IMR-90 (cell line): ENCODE results near the gene TCHP. TPM values are rescaled to one million over a fixed set of nuclear protein-coding genes. Genes with fewer than 3 reads are reported as not detected.
A peak's percentile ranks its signal among the peaks of the same experiment; 100 is the strongest.

Experiments used
- ATAC-seq: fragments of 200-7000 bp; cut with Tn5 transposase; 2 replicates; pipeline ENCODE4 v1.9.1; 2020; ENCODE audit warnings: low read depth, mild to moderate bottlenecking, moderate library complexity
- BruUV-seq: library from RNA; stranded (reverse); fragments of 400-500 nt; replicated peaks from 2 replicates; lab custom pipeline; 2021; lab: Mats Ljungman, UMichigan
- CTCF ChIA-PET: fragments of 300-600 bp; formaldehyde crosslinking; extraction: SDS; loops from one replicate; lab custom pipeline; 2021; ENCODE audit warnings: antibody characterized with exemption; lab: Yijun Ruan, JAX
- POLR2A ChIA-PET: fragments of 300-600 bp; sonication (Branson Sonifier 250); formaldehyde crosslinking; loops from one replicate; lab custom pipeline; 2022; ENCODE audit warnings: antibody characterized with exemption; ENCODE audit not compliant: unreplicated experiment; lab: Charles Lee
- DNase-seq: peaks from one replicate; pipeline ENCODE4 v3.0.0; 2013
- H2AFZ ChIP-seq: replicated peaks from 2 replicates; pipeline ENCODE3; 2013; ENCODE audit warnings: low read length, mild to moderate bottlenecking; ENCODE audit not compliant: poor library complexity
- H2AK5ac ChIP-seq: 2 replicates; pipeline ENCODE4 v1.6.1; 2013; ENCODE audit warnings: low read depth, low read length, inconsistent platforms
- H2AK9ac ChIP-seq: replicated peaks from 2 replicates; pipeline ENCODE3; 2013; ENCODE audit warnings: mild to moderate bottlenecking, low read depth, low read length, moderate library complexity; ENCODE audit not compliant: poor library complexity
- H2BK120ac ChIP-seq: 2 replicates; pipeline ENCODE4 v1.6.1; 2013; ENCODE audit warnings: low read depth, low read length, inconsistent platforms
- H2BK15ac ChIP-seq: 3 replicates; pipeline ENCODE4 v1.6.1; 2013; ENCODE audit warnings: low read depth, low read length, inconsistent platforms
- H2BK20ac ChIP-seq: 2 replicates; pipeline ENCODE4 v1.6.1; 2013; ENCODE audit warnings: low read depth, mild to moderate bottlenecking, inconsistent platforms, low read length, moderate library complexity
- H2BK5ac ChIP-seq: 2 replicates; pipeline ENCODE4 v1.6.1; 2013; ENCODE audit warnings: mild to moderate bottlenecking, low read depth, low read length, inconsistent platforms; ENCODE audit not compliant: poor library complexity, severe bottlenecking
- H3K14ac ChIP-seq: replicated peaks from 2 replicates; pipeline ENCODE4 v1.6.1; 2013; ENCODE audit warnings: low read depth, low read length, inconsistent platforms
- H3K18ac ChIP-seq: 2 replicates; pipeline ENCODE4 v1.6.1; 2013; ENCODE audit warnings: low read depth, low read length, control low read depth
- H3K23ac ChIP-seq: 2 replicates; pipeline ENCODE4 v1.6.1; 2013; ENCODE audit warnings: low read depth, low read length, inconsistent platforms
- H3K27ac ChIP-seq: 2 replicates; pipeline ENCODE4 v1.5.1; 2013; ENCODE audit warnings: mild to moderate bottlenecking, control low read depth, low read length; ENCODE audit not compliant: insufficient read depth
- H3K27me3 ChIP-seq: 2 replicates; pipeline ENCODE4 v1.6.1; 2013; ENCODE audit warnings: low read length; ENCODE audit not compliant: control insufficient read depth, insufficient read depth
- H3K36me3 ChIP-seq: 2 replicates; pipeline ENCODE4 v1.6.1; 2013; ENCODE audit warnings: low read length, mixed read lengths; ENCODE audit not compliant: control insufficient read depth, insufficient read depth
- H3K4ac ChIP-seq: 2 replicates; pipeline ENCODE4 v1.6.1; 2013; ENCODE audit warnings: low read depth, low read length, inconsistent platforms
- H3K4me1 ChIP-seq: 2 replicates; pipeline ENCODE4 v1.6.1; 2013; ENCODE audit warnings: low read length, mixed read lengths; ENCODE audit not compliant: control insufficient read depth, insufficient read depth
- H3K4me2 ChIP-seq: 2 replicates; pipeline ENCODE4 v1.6.1; 2013; ENCODE audit warnings: low read depth, mild to moderate bottlenecking, control low read depth, low read length, moderate library complexity
- H3K4me3 ChIP-seq: 2 replicates; pipeline ENCODE4 v1.5.1; 2013; ENCODE audit warnings: low read depth, mild to moderate bottlenecking, control low read depth, low read length, moderate library complexity; ENCODE audit not compliant: insufficient read depth
- H3K56ac ChIP-seq: 2 replicates; pipeline ENCODE4 v1.6.1; 2013; ENCODE audit warnings: low read length, inconsistent platforms; ENCODE audit not compliant: insufficient read depth; ENCODE audit errors: extremely low read depth
- H3K79me1 ChIP-seq, 2 experiments: 2 replicates each; pipeline ENCODE4 v1.6.1; 2013; ENCODE audit warnings: low read length in 2 of 2, inconsistent platforms in 1 of 2, low read depth in 1 of 2
- H3K9ac ChIP-seq: 2 replicates; pipeline ENCODE4 v1.6.1; 2013; ENCODE audit warnings: low read depth, low read length, control low read depth
- H3K9me1 ChIP-seq: 2 replicates; pipeline ENCODE4 v1.6.1; 2013; ENCODE audit warnings: low read length, inconsistent platforms; ENCODE audit not compliant: insufficient read depth
- H3K9me3 ChIP-seq: 2 replicates; pipeline ENCODE4 v1.6.1; 2013; ENCODE audit warnings: low read length; ENCODE audit not compliant: control insufficient read depth, insufficient read depth
- H4K20me1 ChIP-seq: 2 replicates; pipeline ENCODE4 v1.6.1; 2013; ENCODE audit warnings: low read length, inconsistent platforms; ENCODE audit not compliant: insufficient read depth
- H4K5ac ChIP-seq: 2 replicates; pipeline ENCODE4 v1.6.1; 2013; ENCODE audit warnings: mild to moderate bottlenecking, low read depth, low read length, control low read depth
- H4K8ac ChIP-seq, 2 experiments: 2 replicates each; pipeline ENCODE4 v1.6.1; 2013; ENCODE audit warnings: low read depth in 2 of 2, low read length in 2 of 2, control low read depth in 1 of 2, inconsistent platforms in 1 of 2
- H4K91ac ChIP-seq: 2 replicates; pipeline ENCODE4 v1.6.1; 2013; ENCODE audit warnings: low read depth, low read length, inconsistent platforms; ENCODE audit not compliant: insufficient read depth
- BHLHE40 ChIP-seq: fragments of 150-350 bp; IDR thresholded peaks from 2 replicates; pipeline ENCODE4 v1.6.1; 2016; ENCODE audit warnings: mild to moderate bottlenecking, low read depth, low read length
- CHD1 ChIP-seq: IDR thresholded peaks from 2 replicates; pipeline ENCODE4 v1.6.1; 2012; ENCODE audit warnings: low read depth, low read length, improper control_type of control experiment
- FOS ChIP-seq: fragments of 150-350 bp; IDR thresholded peaks from 2 replicates; pipeline ENCODE4 v1.6.1; 2016; ENCODE audit warnings: low read depth, low read length
- MAZ ChIP-seq: IDR thresholded peaks from 2 replicates; pipeline ENCODE4 v1.6.1; 2012; ENCODE audit warnings: low read depth, mild to moderate bottlenecking, low read length, improper control_type of control experiment, moderate library complexity, borderline replicate concordance
- MXI1 ChIP-seq: IDR thresholded peaks from 2 replicates; pipeline ENCODE4 v1.6.1; 2012; ENCODE audit warnings: low read depth, mild to moderate bottlenecking, low read length, moderate library complexity, borderline replicate concordance
- NFE2L2 ChIP-seq: fragments of 150-350 bp; IDR thresholded peaks from 2 replicates; pipeline ENCODE4 v1.6.1; 2016; ENCODE audit warnings: low read depth, mild to moderate bottlenecking, low read length
- POLR2A ChIP-seq: IDR thresholded peaks from 2 replicates; pipeline ENCODE4 v1.6.1; 2012; ENCODE audit warnings: mild to moderate bottlenecking, low read depth, low read length
- RAD21 ChIP-seq: IDR thresholded peaks from 2 replicates; pipeline ENCODE4 v1.6.1; 2012; ENCODE audit warnings: low read length, improper control_type of control experiment
- RCOR1 ChIP-seq: IDR thresholded peaks from 2 replicates; pipeline ENCODE4 v1.6.1; 2012; ENCODE audit warnings: mild to moderate bottlenecking, low read length, improper control_type of control experiment; ENCODE audit not compliant: insufficient replicate concordance
- RFX5 ChIP-seq: IDR thresholded peaks from 2 replicates; pipeline ENCODE4 v1.8.0; 2012; ENCODE audit warnings: low read depth, mild to moderate bottlenecking, low read length, moderate library complexity
- SMC3 ChIP-seq: fragments of 150-350 bp; IDR thresholded peaks from 2 replicates; pipeline ENCODE4 v1.6.1; 2016; ENCODE audit warnings: low read depth, mild to moderate bottlenecking, antibody characterized with exemption, low read length, moderate library complexity
- WGBS, 2 experiments: methylation state at CpG; one replicate each; pipeline versions ENCODE4 v1.1.5 to v1.1.7; 2013; ENCODE audit warnings: missing lambda C conversion rate in 2 of 2; ENCODE audit not compliant: insufficient read length in 1 of 2; ENCODE audit errors: extremely low coverage in 2 of 2; 5-methylcytosine and 5-hydroxymethylcytosine counted together
- dilution Hi-C: fragments of 300-500 bp; cut with HindIII; formaldehyde crosslinking; loops from one replicate; pipeline ENCODE4 v1.14.3; 2018; ENCODE audit warnings: low sequenced_read_pairs; ENCODE audit not compliant: unreplicated experiment
- in situ Hi-C: fragments of 300-500 bp; cut with MboI; formaldehyde crosslinking; loops from 3 replicates; pipeline ENCODE4 v1.14.3; 2019; ENCODE audit warnings: low sequenced_read_pairs, inconsistent platforms, mixed read lengths
- intact Hi-C: fragments of 100-400 bp; cut with micrococcal nuclease; formaldehyde crosslinking; loops from 2 replicates; pipeline ENCODE4 v1.10.0; 2022
- polyA plus RNA-seq, 3 experiments: library from polyadenylated mRNA; depleted of rRNA; stranded (reverse); fragments of >200 nt; gene quantifications; 2 replicates each; pipeline ENCODE4 v1.2.3, GENCODE V29; 2012; ENCODE audit warnings: low replicate concordance in 1 of 3
- total RNA-seq: library from RNA; depleted of rRNA; stranded (reverse); fragments of >200 nt; gene quantifications from 2 replicates; pipeline ENCODE4 v1.2.3, GENCODE V29; 2012
- TF ChIP-seq, protein P1 (sequence below): conservative IDR thresholded peaks from 2 replicates; pipeline ENCODE4 v1.5.1; 2012; ENCODE audit warnings: mild to moderate bottlenecking, low read depth, low read length, improper control_type of control experiment
- TF ChIP-seq, protein P2 (sequence below): fragments of 150-350 bp; IDR thresholded peaks from 2 replicates; pipeline ENCODE4 v1.6.1; 2017; ENCODE audit warnings: mild to moderate bottlenecking, antibody characterized with exemption, low read length, low read depth

TCHP gene
- total and polyA plus RNA-seq, 2 of the 4 experiments (the other 2 are of a cell fraction): 6.1 to 13.4 TPM

DNA sequence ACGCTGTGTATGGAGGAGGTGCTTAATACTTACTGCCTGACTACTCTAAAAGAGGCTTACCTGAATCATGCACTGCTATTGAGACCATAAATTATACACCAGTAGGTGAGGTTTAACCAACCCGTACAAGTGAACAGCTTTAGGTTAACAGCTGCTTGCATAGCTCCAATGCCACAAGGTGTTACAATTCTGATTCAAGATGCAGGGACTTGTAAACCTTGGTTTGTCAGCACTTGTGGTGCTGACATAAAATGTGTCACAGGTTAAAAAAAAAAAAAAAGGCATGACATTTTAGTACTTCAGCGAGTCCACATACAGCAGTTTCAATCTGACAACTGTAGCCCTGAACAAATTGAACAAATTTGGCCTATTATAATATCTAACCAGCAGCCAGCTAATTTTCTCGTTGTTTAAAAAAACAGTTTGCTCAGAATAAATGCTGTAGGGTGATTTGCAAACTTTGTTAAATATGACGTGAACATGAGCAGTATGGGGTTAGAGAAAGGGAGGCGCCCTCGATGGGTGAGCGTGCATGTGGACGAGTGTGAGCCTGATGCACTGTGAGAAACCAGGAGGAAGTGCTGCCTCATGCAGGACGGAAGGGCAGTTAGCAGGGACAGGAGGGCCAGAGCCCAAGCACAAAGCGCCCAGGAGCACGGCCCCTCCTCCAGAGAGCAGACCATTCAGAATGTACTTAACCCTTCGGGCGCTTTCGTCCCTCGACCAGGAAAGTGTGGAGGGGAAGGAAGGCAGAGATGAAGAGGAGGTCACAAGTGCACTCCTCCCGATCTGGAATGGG lies 44.7 kb downstream of the TCHP start (continued):
- TF ChIP-seq MXI1: 0 out of 2 replicates have a peak, but pooled peaks have one; percentile 31
- TF ChIP-seq RCOR1: no peak
- no peak for TF ChIP-seq RFX5

DNA sequence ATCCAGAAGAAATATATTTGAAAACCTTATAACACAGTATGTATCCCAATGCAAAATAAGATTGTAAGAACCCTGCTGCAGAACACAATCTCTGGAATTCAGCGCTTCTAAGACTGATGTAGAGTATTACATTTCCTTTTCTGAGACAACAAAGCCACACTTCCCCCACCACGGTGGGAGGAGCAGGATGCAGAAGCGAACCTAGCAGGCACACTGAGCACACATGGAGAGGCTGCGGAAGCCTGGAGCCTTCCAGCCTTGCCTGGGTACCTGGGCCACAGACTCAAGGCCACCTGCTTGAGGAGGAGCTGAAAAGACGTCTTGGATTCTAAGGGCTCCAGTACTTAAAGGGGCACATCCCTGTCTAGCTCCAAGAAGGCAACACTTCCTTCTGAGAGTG lies 46.4 kb downstream of the TCHP start:
- peak overlapping the region; percentile 82 for H4K5ac ChIP-seq
- ATAC-seq (peak; percentile 10; the same call in 1 of the 2 replicates), DNase-seq (peak; percentile 65)
- H3K9ac ChIP-seq: no peak overlapping the region
- peak overlapping the region; percentile 48 for H2AK9ac ChIP-seq
- peaks cover 42% of the 10 kb centered on the region for H3K4me1 ChIP-seq
- no peak overlapping the region for H3K4me2 ChIP-seq
- peaks cover 24% of the 10 kb centered on the region for H3K9me1 ChIP-seq
- POLR2A ChIA-PET: no interaction called here
- peak overlapping the region; percentile 80 to 83; a peak in 3 of 4 replicates for H4K8ac ChIP-seq
- dilution Hi-C loops: no loop called here
- H4K91ac ChIP-seq: peak overlapping the region; percentile 86
- peak overlapping the region; percentile 69; the same call in 1 of the 2 replicates for H3K18ac ChIP-seq
- peaks cover 31 to 58% of the 10 kb centered on the region in 2 experiments for H3K79me1 ChIP-seq
- CTCF ChIA-PET: no interaction called here
- TF ChIP-seq, protein P1, sequence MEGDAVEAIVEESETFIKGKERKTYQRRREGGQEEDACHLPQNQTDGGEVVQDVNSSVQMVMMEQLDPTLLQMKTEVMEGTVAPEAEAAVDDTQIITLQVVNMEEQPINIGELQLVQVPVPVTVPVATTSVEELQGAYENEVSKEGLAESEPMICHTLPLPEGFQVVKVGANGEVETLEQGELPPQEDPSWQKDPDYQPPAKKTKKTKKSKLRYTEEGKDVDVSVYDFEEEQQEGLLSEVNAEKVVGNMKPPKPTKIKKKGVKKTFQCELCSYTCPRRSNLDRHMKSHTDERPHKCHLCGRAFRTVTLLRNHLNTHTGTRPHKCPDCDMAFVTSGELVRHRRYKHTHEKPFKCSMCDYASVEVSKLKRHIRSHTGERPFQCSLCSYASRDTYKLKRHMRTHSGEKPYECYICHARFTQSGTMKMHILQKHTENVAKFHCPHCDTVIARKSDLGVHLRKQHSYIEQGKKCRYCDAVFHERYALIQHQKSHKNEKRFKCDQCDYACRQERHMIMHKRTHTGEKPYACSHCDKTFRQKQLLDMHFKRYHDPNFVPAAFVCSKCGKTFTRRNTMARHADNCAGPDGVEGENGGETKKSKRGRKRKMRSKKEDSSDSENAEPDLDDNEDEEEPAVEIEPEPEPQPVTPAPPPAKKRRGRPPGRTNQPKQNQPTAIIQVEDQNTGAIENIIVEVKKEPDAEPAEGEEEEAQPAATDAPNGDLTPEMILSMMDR: no peak
- no peak for TF ChIP-seq SMC3
- no peak for TF ChIP-seq NFE2L2
- TF ChIP-seq MAZ: no peak
- TF ChIP-seq RFX5: no peak
- TF ChIP-seq BHLHE40: no peak
- TF ChIP-seq RCOR1: no peak
- no peak for TF ChIP-seq POLR2A
- no peak for TF ChIP-seq CHD1
- TF ChIP-seq RAD21: no peak
- TF ChIP-seq, protein P2, sequence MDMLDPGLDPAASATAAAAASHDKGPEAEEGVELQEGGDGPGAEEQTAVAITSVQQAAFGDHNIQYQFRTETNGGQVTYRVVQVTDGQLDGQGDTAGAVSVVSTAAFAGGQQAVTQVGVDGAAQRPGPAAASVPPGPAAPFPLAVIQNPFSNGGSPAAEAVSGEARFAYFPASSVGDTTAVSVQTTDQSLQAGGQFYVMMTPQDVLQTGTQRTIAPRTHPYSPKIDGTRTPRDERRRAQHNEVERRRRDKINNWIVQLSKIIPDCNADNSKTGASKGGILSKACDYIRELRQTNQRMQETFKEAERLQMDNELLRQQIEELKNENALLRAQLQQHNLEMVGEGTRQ: no peak
- TF ChIP-seq MXI1: no peak
- no peak for TF ChIP-seq FOS
- peak overlapping the region; percentile 79 for H3K27ac ChIP-seq
- intact Hi-C loops: loop anchor here (5.0 kb wide), 1 partner anchor 51 kb away; the partner anchor contains the start of genes ANKRD13A and GIT2
- H3K14ac ChIP-seq: peak overlapping the region; percentile 56
- H3K23ac ChIP-seq: peak overlapping the region; percentile 83; the same call in 1 of the 2 replicates
- H3K9me3 ChIP-seq: no peaks in the 10 kb centered on the region
- no peaks in the 10 kb centered on the region for H3K27me3 ChIP-seq
- H2BK20ac ChIP-seq: peak overlapping the region; percentile 73; the same call in 1 of the 2 replicates
- H2BK5ac ChIP-seq: peak overlapping the region; percentile 99
- H2AFZ ChIP-seq: no peak overlapping the region
- H2BK15ac ChIP-seq: peak overlapping the region; percentile 97; the same call in 2 of the 3 replicates
- H3K56ac ChIP-seq: peak overlapping the region; percentile 29; the same call in 1 of the 2 replicates
- in situ Hi-C loops: no loop called here
- peak overlapping the region; percentile 88 for H3K4ac ChIP-seq
- H2AK5ac ChIP-seq: peak overlapping the region; percentile 95
- H3K36me3 ChIP-seq: peaks cover 15% of the 10 kb centered on the region
- WGBS, 2 experiments: no CpG with 5 or more reads among the region's 5 CpGs
- H4K20me1 ChIP-seq: peaks cover 2% of the 10 kb centered on the region; the same call in 1 of the 2 replicates
- BruUV-seq: no TSS peak
- H3K4me3 ChIP-seq: no peak overlapping the region
- peak overlapping the region; percentile 92 for H2BK120ac ChIP-seq
